Activated CD4-positive, alpha-beta T cell treated with anti-CD3 and anti-CD28 coated beads, Interleukin-2, amount 10 ng/mL, durations not matched to agents 24 days and 14 days (primary cell): ENCODE results near the gene ANKRD33B. TPM values are rescaled to one million over a fixed set of nuclear protein-coding genes. Genes with fewer than 3 reads are reported as not detected.
"Not testable (repeated sequence)": the region's sequence is repeated elsewhere in the genome, so short reads cannot be mapped to it uniquely, and the experiment has no call there.

Experiments used
- DNase-seq: peaks from one replicate; pipeline ENCODE4 v3.0.0; 2022
- H3K27ac Mint-ChIP-seq: one replicate; pipeline ENCODE4 v1.8.0; 2022; ENCODE audit warnings: mild to moderate bottlenecking, mixed read lengths
- H3K27me3 Mint-ChIP-seq: one replicate; pipeline ENCODE4 v1.8.0; 2022; ENCODE audit warnings: mixed read lengths
- H3K36me3 Mint-ChIP-seq: one replicate; pipeline ENCODE4 v1.8.0; 2022; ENCODE audit warnings: low read depth, mild to moderate bottlenecking, mixed read lengths
- H3K4me1 Mint-ChIP-seq: one replicate; pipeline ENCODE4 v1.8.0; 2021; ENCODE audit warnings: mixed read lengths
- H3K4me3 Mint-ChIP-seq: one replicate; pipeline ENCODE4 v1.8.0; 2022; ENCODE audit warnings: mild to moderate bottlenecking, moderate library complexity, mixed read lengths
- H3K9me3 Mint-ChIP-seq: one replicate; pipeline ENCODE4 v1.8.0; 2021; ENCODE audit warnings: mixed read lengths
- intact Hi-C: fragments of 100-400 bp; cut with micrococcal nuclease; formaldehyde crosslinking; loops from one replicate; pipeline ENCODE4 v1.15.1; 2023
- total RNA-seq: library from RNA; stranded (reverse); gene quantifications from 2 replicates; pipeline ENCODE4 v1.2.3, GENCODE V29; 2022

The ANKRD33B gene
- total RNA-seq, 1 donor from 2014 or later: 21.7 TPM

- H3K9me3 Mint-ChIP-seq: no peaks in the 10 kb centered on the region
- intact Hi-C loops: no loop called here
- H3K27me3 Mint-ChIP-seq: no peaks in the 10 kb centered on the region
- H3K4me1 Mint-ChIP-seq: no peaks in the 10 kb centered on the region
- no peak for DNase-seq
- no peak overlapping the region for H3K27ac Mint-ChIP-seq
- no peak overlapping the region for H3K4me3 Mint-ChIP-seq
- H3K36me3 Mint-ChIP-seq: no peaks in the 10 kb centered on the region
Observed at GRCh38 chr5:10661401-10661800, 97.5 kb downstream of the ANKRD33B start.

DNA sequence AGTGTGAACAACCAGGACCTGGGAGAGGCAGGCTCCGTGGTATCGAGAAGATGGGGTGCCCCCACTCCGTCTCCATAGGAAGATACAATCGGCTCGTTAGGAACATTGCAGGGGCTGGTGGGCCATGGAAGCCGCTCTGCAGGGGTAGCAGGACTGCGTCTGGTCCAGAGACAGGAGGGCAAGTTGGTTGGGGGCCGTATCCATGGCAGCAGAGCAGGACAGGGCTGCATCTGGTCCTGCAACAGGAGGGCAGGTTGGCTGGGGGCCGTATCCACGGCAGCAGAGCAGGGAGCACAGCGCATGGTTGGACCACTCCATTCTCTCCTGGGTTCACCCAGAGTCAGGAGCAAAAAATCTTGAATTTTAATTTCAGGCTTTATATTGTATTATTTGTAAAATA lies 98.2 kb downstream of the ANKRD33B start:
- H3K27me3 Mint-ChIP-seq: no peaks in the 10 kb centered on the region
- no peak overlapping the region for H3K27ac Mint-ChIP-seq
- H3K9me3 Mint-ChIP-seq: no peaks in the 10 kb centered on the region
- intact Hi-C loops: no loop called here
- H3K4me1 Mint-ChIP-seq: no peaks in the 10 kb centered on the region
- no peak overlapping the region for H3K4me3 Mint-ChIP-seq
- H3K36me3 Mint-ChIP-seq: no peaks in the 10 kb centered on the region
- no peak for DNase-seq

DNA sequence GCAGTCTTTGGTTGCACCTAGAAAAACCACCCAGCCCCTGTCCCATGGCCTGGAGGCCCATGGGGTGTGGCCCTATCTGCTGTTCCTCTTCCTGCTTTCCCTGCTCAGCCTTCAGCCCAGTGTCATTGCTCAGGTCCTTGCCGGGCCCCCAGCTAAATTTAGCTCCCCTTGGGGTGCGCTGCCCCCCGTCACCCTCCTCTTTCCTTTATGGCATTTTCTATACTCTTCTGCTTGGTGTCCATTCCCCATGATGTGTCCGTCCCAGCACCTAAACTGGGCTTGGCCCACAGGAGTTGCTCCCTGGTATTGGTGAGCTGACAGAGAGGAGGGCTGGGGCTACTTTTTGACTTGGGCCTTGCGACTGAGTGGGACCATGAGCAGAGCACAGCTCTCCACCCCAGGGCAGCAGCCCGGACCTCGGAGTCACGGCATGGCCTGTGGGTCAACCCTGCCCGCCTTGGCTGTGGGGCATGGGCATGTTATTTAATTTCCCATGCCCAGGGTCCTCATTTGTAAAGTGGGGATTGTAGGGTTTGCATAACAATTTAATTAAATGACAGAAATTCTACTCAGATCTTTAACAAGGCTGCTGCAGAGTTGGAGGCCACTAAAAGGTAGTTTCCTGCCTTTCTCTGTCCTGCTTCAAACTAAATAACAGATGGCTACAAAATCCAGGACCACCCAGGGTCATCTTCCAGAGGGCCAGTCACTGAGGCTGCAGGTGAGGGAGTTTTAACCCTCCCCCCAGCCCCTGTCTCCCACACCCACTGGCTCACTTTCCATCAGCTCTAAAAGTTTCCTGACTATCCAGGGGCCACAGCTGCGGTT lies 99.0 kb downstream of the ANKRD33B start:
- Mint-ChIP-seq H3K36me3 (no peaks in the 10 kb centered on the region), H3K27me3 (no peaks in the 10 kb centered on the region), H3K4me3 (no peak overlapping the region), H3K27ac (no peak overlapping the region), H3K4me1 (no peaks in the 10 kb centered on the region), H3K9me3 (no peaks in the 10 kb centered on the region)
- no peak for DNase-seq
- intact Hi-C loops: no loop called here

DNA sequence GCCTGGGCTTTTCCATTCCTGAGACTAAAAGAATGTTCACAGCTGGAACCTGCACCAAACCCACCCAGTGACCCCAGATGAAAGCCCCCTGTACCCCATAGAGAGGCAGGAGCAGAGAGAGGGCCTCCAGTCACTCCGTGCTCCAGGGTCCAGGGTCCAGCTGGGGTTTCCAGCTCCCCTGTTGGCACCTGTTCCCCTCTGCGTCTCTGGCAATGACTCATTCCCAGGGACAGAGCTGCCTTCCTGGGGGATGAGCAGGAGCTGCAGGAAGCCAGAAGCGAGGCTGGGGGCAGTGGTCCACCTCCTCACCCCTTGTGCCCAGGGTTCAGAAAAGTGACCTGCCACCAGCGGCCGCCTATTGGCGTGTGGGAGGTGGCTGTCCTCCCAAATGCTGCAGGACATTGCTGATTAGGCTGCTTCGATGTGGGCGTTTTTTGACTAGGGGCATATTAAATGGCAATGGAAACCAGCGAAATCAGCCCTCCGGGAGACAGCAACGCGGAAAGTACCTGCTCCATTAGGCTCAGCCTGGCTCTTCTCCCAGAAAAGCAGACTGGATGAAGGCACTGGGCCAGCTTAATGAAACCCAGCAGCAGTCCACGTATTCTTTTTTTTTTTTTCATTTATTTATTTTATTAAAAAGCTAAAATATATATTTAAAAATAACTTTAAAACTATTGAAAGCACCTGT lies 99.8 kb downstream of the ANKRD33B start:
- no peaks in the 10 kb centered on the region for H3K36me3 Mint-ChIP-seq
- H3K27me3 Mint-ChIP-seq: no peaks in the 10 kb centered on the region
- no peak overlapping the region for H3K27ac Mint-ChIP-seq
- no peak for DNase-seq
- no peaks in the 10 kb centered on the region for H3K4me1 Mint-ChIP-seq
- no peak overlapping the region for H3K4me3 Mint-ChIP-seq
- no peaks in the 10 kb centered on the region for H3K9me3 Mint-ChIP-seq
- intact Hi-C loops: no loop called here

- intact Hi-C loops: not testable (repeated sequence)
Observed at GRCh38 chr5:10664180-10664769, 100.4 kb downstream of the ANKRD33B start.

GRCh38 chr5:10665799-10666198 lies 101.9 kb downstream of the ANKRD33B start:
- Mint-ChIP-seq H3K9me3 (no peaks in the 10 kb centered on the region), H3K4me1 (no peaks in the 10 kb centered on the region), H3K27ac (no peak overlapping the region), H3K4me3 (no peak overlapping the region), H3K27me3 (no peaks in the 10 kb centered on the region), H3K36me3 (no peaks in the 10 kb centered on the region)
- intact Hi-C loops: no loop called here
- no peak for DNase-seq

More at GRCh38 chr5:10664180-10664769, 100.4 kb downstream of the ANKRD33B start:
- not testable (repeated sequence) for H3K36me3 Mint-ChIP-seq, DNase-seq, H3K4me3 Mint-ChIP-seq, H3K4me1 Mint-ChIP-seq, H3K27me3 Mint-ChIP-seq, H3K27ac Mint-ChIP-seq, H3K9me3 Mint-ChIP-seq

GRCh38 chr5:10666531-10667299 lies 102.8 kb downstream of the ANKRD33B start:
- no peak for DNase-seq
- H3K4me3 Mint-ChIP-seq: no peak overlapping the region
- H3K27ac Mint-ChIP-seq: no peak overlapping the region
- no peaks in the 10 kb centered on the region for H3K4me1 Mint-ChIP-seq
- H3K9me3 Mint-ChIP-seq: no peaks in the 10 kb centered on the region
- H3K36me3 Mint-ChIP-seq: no peaks in the 10 kb centered on the region
- no peaks in the 10 kb centered on the region for H3K27me3 Mint-ChIP-seq
- intact Hi-C loops: no loop called here

DNA sequence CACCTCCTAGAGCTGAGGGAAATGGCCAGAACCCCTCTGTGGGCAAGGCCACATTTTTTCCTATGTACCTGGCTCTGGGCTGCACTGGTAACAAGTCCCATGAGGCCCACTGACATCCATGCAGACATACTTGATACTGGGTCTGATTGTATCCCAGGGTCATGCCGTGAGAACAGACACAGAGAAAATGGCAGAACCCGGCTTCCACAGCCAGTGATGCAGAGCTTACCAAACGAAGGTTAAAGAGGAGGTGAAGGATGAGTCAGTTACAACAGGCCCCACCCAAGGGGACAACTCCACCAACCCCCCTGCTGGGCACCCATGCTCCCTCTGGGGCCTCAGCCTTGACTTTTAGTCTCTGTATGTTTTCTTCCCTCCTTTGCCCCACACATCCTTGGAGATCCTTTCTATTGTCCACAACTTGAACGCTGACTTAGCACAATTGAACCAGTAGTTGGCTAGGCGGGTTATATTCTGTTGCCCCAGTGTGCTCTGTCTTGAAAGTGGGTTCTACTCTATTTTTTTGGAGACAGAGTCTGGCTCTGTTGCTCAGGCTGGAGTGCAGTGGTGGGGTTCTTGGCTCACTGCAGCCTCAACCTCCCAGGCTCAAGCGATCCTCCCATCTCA lies 103.7 kb downstream of the ANKRD33B start:
- no peak overlapping the region for H3K4me3 Mint-ChIP-seq

DNA sequence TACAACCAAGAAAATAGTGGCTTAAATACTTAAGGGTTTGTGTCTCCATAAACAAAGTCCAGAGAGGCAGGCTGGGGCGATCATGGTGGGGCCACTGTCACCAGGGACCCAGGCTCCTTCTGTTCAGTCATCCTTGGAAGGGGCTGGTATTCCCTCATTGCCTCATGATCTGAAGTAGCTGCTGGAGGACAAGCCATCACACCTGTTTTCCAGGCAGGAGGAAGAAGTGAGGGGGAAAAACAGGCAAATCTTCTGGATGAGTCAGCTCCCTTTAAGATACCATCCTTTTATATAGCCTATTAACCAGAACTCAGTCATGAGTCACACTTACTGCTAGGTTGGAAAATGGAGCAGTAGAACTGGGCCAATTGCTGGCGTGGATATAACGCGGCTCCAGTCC lies 104.8 kb downstream of the ANKRD33B start:
- intact Hi-C loops: no loop called here
- no peak for DNase-seq
- no peak overlapping the region for H3K4me3 Mint-ChIP-seq
- H3K27me3 Mint-ChIP-seq: no peaks in the 10 kb centered on the region
- no peaks in the 10 kb centered on the region for H3K36me3 Mint-ChIP-seq
- H3K9me3 Mint-ChIP-seq: no peaks in the 10 kb centered on the region
- H3K4me1 Mint-ChIP-seq: no peaks in the 10 kb centered on the region
- H3K27ac Mint-ChIP-seq: no peak overlapping the region

More for the DNA sequence above, 103.7 kb downstream of the ANKRD33B start:
- no peaks in the 10 kb centered on the region for H3K4me1 Mint-ChIP-seq
- no peaks in the 10 kb centered on the region for H3K36me3 Mint-ChIP-seq
- H3K27ac Mint-ChIP-seq: no peak overlapping the region
- DNase-seq: no peak
- intact Hi-C loops: no loop called here
- no peaks in the 10 kb centered on the region for H3K9me3 Mint-ChIP-seq
- H3K27me3 Mint-ChIP-seq: no peaks in the 10 kb centered on the region

- no peaks in the 10 kb centered on the region for H3K36me3 Mint-ChIP-seq
- DNase-seq: no peak
- H3K27ac Mint-ChIP-seq: no peak overlapping the region
- no peak overlapping the region for H3K4me3 Mint-ChIP-seq
- intact Hi-C loops: no loop called here
- H3K27me3 Mint-ChIP-seq: no peaks in the 10 kb centered on the region
- H3K4me1 Mint-ChIP-seq: no peaks in the 10 kb centered on the region
- no peaks in the 10 kb centered on the region for H3K9me3 Mint-ChIP-seq
Observed at GRCh38 chr5:10669983-10670382, 106.1 kb downstream of the ANKRD33B start.

DNA sequence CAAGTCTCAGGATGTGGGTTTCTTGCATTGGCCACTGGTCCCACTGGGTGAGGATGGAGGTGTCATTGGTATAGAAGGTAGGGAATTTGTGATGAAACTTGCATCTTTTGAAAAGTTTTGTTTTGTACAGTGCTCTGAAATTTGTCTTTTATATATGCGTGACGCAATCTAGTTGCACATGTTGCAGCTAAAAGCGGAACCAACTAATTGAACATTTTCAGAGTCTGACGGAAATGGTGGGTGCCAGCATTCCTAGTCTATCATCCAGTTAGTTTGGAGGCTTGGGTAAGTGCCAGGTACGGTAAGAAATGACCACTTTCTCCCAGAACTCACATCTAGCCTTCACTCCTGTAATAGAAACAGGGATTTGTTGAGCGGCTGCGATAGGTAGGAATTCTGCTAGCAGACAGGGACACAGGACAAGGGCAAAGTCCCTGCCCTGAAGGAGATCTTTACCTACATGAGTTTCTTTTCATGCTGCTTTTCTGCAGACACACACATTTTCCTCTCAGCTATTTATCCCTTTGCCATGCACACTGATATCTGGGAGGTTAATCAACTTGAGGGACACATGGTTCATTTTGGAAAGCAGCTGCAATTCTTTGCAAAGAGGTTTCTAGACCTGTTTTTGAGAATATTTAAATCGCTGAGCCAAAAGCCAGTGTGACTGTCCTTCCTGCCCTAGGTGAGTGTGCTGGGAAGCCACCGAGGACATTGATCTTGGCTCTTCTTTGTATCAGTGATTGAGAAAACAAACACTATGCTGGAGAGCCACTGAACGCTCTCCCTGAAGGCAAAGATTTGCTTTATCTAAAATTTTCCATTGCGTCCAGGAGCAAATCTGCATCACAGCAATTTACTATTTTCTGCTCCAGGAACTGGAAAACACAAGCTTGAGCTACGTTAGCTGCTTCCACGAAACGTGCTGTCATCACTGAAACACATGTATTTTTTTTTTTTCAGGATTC lies 107.5 kb downstream of the ANKRD33B start:
- Mint-ChIP-seq H3K36me3 (no peaks in the 10 kb centered on the region), H3K4me3 (no peak overlapping the region), H3K27ac (no peak overlapping the region), H3K4me1 (no peaks in the 10 kb centered on the region), H3K27me3 (no peaks in the 10 kb centered on the region), H3K9me3 (no peaks in the 10 kb centered on the region)
- no peak for DNase-seq
- intact Hi-C loops: no loop called here

GRCh38 chr5:10672146-10673016 lies 108.5 kb downstream of the ANKRD33B start:
- H3K4me3 Mint-ChIP-seq: no peak overlapping the region
- H3K27me3 Mint-ChIP-seq: no peaks in the 10 kb centered on the region
- H3K9me3 Mint-ChIP-seq: peaks cover 6% of the 10 kb centered on the region
- peaks cover 7% of the 10 kb centered on the region for H3K36me3 Mint-ChIP-seq
- H3K27ac Mint-ChIP-seq: no peak overlapping the region
- DNase-seq: no peak
- H3K4me1 Mint-ChIP-seq: no peaks in the 10 kb centered on the region
- intact Hi-C loops: no loop called here
